SW 1271 (cell line): ENCODE results near the gene HMG20B.
"Not testable (repeated sequence)": the region's sequence is repeated elsewhere in the genome, so short reads cannot be mapped to it uniquely, and the experiment has no call there.

Source experiments
- DNase-seq, 2 experiments: peaks; one replicate each; lab custom pipeline; 2025; lab: John Stamatoyannopoulos, UW

HMG20B gene

DNA sequence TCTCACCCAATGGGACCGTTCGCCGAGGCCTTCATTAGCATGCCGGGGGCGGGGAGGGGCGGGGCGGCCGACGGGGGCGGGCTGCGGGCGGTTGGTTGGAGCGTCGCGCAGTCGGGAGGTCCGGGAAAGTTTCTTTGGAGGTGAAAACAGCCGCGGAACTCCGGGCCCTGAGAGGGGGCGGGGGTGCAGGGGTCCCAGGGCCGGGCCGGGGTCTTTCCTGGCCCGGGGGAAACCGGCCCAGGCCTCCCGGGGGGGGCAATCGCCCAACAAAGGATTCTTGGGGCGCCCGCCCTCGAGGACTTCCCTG, at the start of gene HMG20B:
Gene HMG20B (plus strand): TSS at position 90 of the 307 bp plus-strand sequence. CDS start 366 bp downstream, outside the sequence.
- no peak for DNase-seq

DNA sequence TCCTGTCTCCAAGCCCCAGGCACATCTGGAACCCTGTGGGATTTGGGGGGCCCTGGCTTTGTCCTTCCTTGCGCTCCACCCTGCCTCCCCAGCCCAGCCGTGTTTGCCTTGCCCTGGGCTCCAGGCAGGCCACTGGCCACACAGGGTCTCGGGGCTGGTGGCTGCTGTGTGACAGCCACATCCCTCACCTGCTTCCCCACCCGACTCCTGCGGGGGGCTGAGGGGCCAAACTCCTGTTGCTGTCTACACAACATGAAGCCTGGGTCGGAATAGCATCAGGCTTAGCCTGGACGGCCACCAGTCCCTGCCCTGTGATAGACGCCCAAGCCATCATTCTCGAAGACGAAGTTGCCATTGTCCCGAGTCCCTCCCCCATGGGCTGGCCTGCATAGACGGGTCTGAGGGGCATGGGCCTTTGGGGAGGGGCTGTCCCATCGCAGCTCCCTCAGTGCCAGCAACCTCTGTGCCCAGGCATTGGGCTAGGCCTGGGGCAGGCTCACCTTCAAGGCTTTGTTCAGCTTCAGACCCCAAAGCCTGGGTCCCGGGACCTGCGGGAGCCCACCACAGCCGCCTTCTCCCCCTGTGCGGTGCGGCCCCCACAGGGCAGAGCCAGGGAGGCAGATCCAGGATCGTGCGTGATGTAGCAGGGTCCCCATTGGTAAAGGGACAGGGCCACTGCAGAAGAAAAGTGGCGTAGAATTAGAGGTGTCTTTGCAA, 49.2 kb upstream of the HMG20B start:
- DNase-seq, result no peak

DNA sequence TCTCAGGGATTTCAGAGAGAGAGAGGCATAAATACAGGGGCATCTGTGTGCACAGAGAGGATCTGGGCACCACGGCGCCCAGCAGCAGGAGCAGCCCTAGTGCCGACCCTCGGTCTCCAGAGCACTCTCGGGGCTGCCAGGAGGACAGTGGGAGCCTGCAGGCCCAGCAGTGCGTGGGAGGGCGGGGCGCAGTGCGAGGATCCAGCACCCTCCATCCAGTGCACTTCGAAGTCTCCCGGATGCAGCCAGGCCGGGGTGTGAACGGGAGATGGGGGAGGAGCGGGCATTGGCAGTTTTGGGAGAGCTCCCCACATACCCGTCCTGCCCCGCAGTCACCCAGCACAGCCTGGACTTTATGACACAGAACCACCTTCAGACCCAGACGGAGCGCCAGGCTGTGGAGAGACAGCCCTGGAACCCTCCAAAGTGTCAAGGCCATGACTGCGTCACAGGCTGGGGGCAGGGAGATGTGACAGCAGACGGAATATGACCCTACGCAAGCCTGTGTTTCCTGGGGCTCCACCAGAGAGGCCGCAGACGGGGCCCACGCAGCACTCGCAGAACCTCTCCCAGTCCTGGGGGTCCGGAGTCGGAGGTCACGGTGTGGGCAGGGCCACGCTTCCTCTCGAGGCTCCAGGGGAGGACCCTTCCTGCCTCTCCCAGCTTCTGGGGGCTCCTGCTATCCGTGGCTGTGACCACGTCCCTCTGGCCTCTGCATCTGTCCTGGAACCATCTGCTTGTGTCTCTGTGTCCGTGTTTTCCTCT, 48.5 kb upstream of the HMG20B start:
- no peak for DNase-seq

DNA sequence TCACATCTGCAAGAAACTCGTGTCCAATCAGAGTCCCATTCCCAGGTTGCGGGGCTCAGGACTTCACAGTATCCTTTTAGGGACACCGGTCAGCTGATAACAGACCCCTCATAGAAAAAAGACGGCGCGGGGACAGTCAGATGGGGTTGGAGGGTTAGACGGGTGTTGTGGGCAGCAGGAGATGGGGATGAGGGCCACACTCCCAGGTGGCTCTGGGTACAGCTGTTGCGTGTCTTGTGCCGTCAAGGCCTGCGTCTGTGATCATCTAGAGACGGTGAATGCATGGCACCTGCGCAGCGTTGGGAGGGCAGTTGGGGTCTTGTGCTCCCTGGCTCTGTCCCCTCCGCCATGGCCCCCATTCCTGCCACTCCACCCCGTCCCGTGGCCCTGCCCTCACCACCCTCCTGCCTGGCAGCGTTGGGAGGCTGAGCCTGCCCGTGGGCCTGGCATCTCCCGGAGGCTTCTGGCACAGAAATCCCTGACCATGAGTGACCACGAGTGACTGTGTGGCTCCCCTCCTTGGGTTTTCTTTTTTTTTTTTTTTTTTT, 47.8 kb upstream of the HMG20B start:
- DNase-seq, result no peak

DNA sequence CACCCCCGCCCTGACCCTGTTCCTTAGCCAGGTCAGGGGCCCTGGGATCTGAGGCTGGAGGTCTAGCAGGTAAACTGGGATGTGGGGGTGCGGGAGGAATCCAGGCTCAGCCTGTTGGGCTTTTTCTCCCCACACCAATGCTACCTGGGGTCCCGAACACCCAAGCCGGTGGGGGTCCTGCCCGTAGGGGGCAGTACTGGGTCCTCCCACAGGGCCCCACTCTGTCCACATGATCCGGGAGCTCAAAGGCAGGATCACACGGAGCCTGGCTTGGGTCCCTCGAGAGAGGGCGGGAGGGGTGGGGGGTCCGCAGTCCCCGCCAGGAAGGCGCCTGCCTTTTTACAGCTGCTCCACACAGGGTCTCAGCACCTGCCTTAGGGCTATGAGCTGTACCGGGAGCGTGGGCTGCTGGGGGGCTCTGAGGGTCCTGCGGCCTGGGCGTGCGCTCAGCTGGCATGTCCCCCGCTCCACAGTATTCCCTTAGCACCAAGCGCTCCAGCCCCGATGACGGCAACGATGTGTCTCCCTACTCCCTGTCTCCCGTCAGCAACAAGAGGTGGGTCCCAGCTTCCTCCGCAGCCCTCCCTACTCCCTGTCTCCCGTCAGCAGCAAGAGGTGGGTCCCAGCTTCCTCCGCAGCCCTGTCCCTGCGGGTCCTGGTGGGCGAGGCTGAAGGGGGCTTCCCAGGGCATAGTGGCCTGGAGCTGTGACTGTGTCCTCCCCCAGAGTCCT, 46.1 kb upstream of the HMG20B start:
- DNase-seq, result no peak

DNA sequence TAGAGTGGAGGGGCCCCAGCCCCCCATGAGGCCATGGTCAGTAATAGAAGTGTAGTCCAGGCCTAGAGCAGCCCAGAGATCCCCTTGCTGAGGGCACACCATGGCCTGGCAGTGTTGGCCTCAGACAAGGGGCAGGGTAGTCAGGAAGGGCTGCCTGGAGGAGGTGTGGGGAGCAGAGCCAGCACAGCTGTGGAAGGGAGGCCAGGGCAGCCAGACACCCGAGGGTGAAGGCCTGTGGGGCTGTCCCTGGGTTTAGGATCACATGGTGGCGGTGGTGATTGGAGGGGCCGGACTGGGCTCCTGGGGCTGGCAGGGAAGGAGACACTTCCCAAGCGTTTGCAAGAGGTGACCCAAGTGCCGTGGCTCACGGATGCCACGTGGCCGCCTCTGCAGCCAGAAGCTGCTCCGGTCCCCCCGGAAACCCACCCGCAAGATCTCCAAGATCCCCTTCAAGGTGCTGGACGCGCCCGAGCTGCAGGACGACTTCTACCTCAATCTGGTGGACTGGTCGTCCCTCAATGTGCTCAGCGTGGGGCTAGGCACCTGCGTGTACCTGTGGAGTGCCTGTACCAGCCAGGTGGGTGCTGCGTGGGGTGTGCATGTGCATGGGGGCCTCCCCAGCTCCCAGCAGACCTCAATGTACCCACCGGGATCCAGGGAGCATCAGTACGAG, 45.4 kb upstream of the HMG20B start:
- DNase-seq, result no peak

DNA sequence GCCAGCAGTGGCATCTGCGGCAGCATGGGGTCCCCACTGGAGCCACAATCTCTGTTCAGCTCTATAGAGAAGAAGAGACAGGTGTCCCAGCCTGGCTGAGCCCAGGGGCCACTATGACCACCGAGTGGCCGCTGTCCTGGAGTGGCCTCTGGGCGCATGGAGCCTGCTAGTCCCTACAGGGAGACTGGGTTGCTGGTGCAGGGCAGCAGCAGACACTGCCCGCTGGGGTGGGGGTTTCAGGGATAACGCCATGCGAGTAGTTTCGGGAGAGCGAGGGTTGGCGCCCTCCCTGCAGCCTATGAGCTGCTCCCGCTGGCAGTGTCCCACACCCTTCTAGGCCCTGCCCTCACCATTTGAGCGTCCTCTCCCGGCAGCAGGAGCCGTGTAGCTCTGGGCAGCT, 44.7 kb upstream of the HMG20B start:
- no peak for DNase-seq

DNA sequence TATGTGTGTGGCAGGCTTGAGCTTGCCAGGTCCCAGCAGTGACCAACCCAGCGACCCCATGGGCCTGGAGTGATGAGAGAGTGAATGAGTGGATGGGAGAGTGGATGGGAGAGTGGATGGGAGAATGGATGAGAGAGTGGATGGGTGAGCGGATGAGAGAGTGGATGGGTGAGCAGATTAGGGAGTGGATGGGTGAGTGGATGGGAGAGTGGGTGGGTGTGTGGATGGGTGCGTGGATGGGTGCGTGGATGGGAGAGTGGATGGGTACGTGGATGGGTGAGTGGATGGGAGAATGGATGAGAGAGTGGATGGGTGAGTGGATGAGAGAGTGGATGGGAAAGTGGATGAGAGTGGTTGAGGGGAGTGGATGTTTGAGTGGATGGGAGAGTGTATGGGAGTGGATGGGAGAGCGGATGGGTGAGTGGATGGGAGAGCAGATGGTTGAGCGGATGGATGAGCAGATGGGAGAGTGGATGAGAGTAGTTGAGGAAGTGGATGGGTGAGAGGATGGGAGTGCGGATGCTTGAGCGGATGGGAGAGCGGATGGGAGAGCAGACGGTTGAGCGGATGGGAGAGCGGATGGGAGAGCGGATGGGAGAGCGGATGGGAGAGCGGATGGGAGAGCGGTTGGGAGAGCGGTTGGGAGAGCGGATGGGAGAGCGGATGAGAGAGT, 44.1 kb upstream of the HMG20B start:
- no peak for DNase-seq

DNA sequence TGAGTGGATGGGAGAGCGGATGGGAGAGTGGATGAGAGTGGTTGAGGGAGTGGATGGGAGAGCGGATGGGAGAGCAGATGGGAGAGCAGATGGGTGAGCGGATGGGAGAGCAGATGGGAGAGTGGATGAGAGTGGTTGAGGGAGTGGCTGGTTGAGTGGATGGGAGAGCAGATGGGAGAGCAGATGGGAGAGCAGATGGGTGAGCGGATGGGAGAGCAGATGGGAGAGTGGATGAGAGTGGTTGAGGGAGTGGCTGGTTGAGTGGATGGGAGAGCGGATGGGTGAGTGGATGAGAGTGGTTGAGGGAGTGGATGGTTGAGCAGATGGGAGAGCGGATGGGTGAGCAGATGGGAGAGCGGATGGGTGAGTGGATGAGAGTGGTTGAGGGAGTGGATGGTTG, 43.4 kb upstream of the HMG20B start:
- DNase-seq, result not testable (repeated sequence)

DNA sequence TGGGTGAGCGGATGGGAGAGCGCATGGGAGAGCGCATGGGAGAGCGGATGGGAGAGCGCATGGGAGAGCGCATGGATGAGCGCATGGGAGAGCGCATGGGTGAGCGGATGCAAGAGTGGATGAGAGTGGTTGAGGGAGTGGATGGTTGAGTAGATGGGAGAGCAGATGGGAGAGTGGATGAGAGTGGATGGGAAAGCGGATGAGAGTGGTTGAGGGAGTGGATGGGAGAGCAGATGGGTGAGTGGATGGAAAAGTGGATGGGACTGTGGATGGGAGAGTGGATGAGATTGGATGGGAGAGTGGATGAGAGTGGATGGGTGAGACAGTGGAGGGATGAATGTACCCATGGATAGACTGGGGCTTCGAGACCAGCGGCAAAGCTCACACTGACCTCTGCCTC, 42.4 kb upstream of the HMG20B start:
- no peak for DNase-seq

DNA sequence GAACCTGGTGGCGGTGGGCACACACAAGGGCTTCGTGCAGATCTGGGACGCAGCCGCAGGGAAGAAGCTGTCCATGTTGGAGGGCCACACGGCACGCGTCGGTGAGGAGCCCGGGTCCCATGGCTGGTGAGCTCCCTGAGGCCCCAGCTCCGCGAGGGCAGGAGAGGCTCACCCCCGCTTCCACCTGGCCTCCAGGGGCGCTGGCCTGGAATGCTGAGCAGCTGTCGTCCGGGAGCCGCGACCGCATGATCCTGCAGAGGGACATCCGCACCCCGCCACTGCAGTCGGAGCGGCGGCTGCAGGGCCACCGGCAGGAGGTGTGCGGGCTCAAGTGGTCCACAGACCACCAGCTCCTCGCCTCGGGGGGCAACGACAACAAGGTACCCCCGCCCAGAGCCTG, 41.0 kb upstream of the HMG20B start:
- DNase-seq, result no peak

DNA sequence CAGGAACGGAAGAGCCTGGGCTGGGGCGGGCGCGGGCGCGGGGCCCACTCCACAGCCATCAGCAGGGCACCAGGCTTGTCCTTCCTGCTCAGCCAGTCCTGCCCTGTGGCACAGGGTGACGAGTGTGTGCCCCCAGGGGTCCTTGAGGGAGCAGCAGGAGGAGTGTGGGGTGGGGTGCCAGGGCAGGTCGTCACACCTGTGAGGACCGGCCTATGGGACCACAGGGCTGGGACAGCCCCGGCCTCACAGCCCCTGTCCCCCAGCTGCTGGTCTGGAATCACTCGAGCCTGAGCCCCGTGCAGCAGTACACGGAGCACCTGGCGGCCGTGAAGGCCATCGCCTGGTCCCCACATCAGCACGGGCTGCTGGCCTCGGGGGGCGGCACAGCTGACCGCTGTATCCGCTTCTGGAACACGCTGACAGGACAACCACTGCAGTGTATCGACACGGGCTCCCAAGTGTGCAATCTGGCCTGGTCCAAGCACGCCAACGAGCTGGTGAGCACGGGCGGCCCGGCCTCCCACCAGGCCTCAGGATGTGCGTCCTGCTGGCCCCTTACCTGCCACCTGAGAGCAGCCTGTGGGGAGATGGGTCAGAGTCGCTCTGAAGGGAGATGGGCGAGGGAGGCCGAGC, 40.5 kb upstream of the HMG20B start:
- DNase-seq, result no peak

DNA sequence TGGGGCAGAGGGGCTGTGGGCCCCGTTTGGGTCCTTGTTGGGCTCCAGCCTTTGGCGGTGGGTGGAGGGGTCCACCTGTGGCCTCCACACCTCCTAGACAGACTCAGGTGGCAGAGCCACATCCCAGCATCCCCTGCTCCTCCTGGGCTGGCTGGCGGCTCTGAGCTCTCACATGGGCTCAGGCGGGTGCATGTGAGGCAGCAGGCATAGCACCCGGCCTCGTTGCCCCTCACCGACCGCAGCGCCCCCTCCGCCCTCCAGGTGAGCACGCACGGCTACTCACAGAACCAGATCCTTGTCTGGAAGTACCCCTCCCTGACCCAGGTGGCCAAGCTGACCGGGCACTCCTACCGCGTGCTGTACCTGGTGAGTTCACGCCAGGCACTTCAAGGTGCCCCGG, 39.7 kb upstream of the HMG20B start:
- DNase-seq, result no peak

DNA sequence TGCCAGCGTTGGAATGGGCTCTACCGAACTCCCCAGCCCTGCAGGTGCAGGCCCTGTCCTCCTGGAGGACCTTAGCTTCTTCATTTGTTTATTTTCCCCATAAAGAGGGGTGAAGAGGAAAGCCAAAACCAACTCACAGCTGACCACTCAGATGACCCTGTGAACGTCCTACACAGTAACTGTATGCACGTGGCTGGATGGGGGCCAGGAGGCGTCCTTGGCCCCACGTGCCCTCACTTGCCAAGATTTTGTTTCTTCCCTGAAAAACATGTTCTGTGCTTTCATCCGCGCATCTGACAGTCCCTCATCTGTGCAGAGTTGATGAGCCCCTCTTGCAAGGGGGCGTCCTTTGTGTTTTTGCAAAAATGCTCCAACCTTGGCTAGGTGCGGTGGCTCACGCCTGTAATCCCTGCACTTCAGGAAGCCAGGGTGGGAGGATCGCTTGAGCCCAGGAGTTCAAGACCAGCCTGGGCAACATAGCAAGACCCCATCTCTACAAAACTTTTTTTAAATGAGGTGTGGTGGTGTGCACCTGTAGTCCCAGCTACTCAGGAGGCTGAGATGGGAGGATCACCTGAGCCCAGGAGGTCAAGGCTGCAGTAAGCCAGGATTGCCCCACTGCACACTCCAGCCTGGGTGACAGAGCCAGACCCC, 39.1 kb upstream of the HMG20B start:
- DNase-seq, result no peak

DNA sequence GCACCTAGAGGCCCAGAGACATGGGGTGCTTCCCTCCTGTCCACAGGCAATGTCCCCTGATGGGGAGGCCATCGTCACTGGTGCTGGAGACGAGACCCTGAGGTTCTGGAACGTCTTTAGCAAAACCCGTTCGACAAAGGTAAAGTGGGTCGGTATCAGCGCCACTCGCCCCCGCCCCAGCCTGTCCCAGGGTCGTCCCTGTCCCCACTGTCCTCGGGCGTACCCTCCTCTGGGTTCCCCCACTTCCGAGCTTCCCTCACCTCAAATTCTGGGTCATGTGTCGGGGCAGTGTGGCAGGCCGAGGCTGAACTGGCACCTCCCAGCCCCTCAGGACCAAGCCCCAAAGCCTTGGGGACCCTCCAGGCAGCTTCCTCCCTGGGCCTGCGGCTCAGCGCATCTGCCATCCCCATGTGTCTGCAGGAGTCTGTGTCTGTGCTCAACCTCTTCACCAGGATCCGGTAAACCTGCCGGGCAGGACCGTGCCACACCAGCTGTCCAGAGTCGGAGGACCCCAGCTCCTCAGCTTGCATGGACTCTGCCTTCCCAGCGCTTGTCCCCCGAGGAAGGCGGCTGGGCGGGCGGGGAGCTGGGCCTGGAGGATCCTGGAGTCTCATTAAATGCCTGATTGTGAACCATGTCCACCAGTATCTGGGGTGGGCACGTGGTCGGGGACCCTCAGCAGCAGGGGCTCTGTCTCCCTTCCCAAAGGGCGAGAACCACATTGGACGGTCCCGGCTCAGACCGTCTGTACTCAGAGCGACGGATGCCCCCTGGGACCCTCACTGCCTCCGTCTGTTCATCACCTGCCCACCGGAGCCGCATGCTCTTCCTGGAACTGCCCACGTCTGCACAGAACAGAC, 38.1 kb upstream of the HMG20B start:
- no peak for DNase-seq

DNA sequence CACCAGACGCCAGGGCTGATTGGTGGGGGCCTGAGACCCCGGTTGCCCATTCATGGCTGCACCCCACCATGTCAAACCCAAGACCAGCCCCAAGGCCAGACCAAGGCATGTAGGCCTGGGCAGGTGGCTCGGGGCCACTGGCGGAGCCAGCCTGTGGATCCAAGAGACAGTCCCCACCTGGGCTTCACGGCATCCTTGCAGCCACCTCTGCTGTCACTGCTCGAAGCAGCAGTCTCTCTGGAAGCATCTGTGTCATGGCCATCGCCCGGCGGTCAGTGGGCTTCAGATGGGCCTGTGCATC, 37.6 kb upstream of the HMG20B start:
- DNase-seq, result no peak

DNA sequence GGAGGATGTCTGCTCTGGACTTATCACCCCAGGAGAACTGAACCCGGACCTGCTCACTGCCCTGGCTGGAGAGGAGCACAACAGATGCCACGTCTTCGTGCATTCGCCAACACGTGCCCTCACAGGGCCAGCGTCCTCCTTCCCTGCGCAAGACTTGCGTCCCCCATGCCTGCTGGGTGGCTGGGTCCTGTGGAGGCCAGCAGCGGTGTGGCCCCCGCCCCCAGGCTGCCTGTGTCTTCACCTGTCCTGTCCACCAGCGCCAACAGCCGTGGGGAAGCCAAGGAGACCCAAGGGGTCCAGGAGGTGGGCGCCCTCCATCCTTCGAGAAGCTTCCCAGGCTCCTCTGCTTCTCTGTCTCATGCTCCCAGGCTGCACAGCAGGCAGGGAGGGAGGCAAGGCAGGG, 37.2 kb upstream of the HMG20B start:
- no peak for DNase-seq

DNA sequence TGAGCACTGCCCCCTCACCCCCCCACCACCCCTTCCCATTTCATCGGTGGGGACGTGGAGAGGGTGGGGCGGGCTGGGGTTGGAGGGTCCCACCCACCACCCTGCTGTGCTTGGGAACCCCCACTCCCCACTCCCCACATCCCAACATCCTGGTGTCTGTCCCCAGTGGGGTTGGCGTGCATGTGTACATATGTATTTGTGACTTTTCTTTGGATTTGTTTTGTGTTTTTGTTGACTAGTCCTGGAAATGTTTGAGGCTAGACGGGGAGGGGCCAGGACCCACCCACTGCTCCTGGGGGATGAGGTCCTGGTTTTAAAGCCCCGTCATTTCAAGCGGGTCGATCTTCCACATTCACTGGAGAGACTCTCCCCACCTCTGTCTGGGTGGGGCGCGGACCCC, 36.8 kb upstream of the HMG20B start:
- no peak for DNase-seq

DNA sequence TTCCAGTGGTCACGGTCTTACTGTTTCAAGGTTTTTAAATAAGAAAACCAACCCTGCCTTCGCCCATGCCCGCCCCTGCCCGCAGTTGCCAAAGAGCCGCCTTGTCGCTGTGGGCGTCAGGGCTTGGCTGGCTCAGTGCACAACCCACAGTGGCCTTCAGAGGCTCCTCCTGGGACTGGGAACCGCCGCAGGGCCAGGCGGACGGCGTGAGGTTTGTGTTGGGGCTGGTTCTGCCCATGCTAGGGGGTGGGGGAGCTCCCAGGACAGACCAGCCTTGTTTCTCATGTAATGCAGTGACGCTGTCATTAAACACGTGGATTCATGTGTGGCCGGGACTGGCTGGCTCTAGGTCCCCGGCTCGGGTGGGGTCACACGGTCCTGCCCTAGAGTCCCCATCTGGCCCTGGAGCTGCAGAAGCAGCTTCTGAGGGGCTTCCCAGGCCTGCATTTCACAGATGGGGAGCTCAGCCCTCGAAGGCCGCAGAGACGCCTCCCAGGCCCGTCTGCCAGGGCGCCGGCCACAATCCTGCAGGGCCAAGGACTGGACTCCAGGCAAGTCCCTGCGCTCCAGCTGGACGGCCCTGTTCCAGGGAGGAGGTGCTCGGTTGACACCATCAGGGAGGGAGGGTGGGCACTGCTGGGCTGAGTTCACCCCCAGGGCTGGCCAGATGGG, 36.2 kb upstream of the HMG20B start:
- DNase-seq, result no peak

DNA sequence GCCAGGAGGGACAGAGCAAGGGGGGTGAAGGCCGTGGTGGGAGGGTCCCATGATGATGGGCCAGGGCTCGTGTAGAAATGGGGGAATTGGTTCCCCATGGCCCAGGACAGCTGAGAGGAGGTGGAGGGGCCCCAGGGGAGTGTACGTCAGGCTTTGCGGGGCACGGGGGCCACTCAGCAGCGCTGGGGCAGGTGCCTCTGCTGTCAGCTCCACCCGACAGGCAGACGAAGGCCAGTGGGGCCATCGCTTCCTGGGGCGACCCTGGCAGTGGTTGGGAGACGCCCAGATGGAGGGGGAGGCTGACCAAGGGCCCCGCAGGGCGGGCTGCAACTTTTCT, 35.7 kb upstream of the HMG20B start:
- DNase-seq, result no peak
